Stimulated activated CD4-positive, alpha-beta T cell treated with anti-CD3 and anti-CD28 coated beads, Interleukin-12 subunit alpha, Interleukin-12 subunit beta, amount 100 ng/mL, for 48 hours (primary cell): ENCODE measurements around the gene SCN5A.

Experiments
- DNase-seq, 3 donors: peaks; one replicate each; pipeline ENCODE4 v3.0.0-alpha.2; 2020; ENCODE audit warnings: low read depth in 2 of 3, low spot score in 1 of 3

Gene SCN5A

GRCh38 chr3:38509732-38510131 is 139.8 kb downstream of the SCN5A start:
- DNase-seq, result no peak

- no peak for DNase-seq
Measured at GRCh38 chr3:38507120-38507519, 142.4 kb downstream of the SCN5A start.

- no peak for DNase-seq
Measured at GRCh38 chr3:38500688-38501417, 148.6 kb downstream of the SCN5A start.
